Measurements from ENCODE around the gene TEC. TPM values are rescaled to one million over a fixed set of nuclear protein-coding genes. Genes with fewer than 3 reads are reported as not detected.
"Not testable (repeated sequence)": the region's sequence is repeated elsewhere in the genome, so short reads cannot be mapped to it uniquely, and the experiment has no call there.

TEC gene
- polyA plus RNA-seq, 1 donor, result 4.6 TPM

DNA sequence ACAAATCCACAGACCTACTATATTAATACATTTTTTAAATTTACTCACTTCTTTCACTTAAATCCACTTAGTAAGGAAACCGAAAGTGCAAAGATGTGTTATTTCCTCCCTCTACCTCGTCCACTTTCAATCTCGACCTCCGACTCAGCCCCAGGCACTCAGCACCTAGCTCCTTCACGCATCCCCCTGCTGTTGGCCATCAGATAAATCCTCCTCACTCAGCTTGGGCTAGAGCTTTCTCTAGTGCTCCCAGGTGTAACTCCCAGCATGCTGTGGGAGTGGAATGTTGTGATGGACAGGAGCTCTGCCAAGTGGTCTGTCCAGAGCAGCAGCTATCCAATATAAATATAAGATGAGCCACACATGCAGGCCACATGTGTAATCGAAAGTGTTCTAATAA is 26.7 kb upstream of the TEC start:
- no peak overlapping the region for H3K4me3 ChIP-seq (ENCODE audit: low read length)
- peaks cover 10% of the 10 kb centered on the region for H3K9me3 ChIP-seq (ENCODE audit: control insufficient read depth, low read depth, low read length)
- no peaks in the 10 kb centered on the region for H3K36me3 ChIP-seq (ENCODE audit: control insufficient read depth, insufficient read depth, low read length)

DNA sequence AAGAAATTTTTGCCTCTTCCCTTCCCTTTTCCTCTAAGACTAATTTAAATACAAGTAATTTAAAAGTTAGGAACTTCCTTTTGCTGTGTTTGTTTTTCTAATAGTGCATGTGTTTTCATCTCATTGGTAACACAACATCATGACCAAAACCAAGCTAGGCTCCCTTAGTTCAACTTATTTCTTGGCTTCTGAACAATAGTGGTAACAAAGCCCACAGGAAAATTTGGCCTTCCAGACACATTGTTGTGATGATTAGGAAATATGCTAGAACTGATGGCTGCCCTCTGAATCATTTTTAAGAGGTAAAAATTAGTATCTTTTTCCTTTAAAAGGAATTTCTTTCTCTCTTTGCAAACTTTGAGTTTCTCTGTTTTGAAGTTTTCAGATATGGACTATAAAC is 25.5 kb upstream of the TEC start:
- Histone ChIP-seq H3K27ac (ENCODE audit: low read length) (no peak overlapping the region), H3K36me3 (ENCODE audit: control insufficient read depth, insufficient read depth, low read length) (no peaks in the 10 kb centered on the region), H3K27me3 (ENCODE audit: control insufficient read depth, insufficient read depth, low read length) (no peaks in the 10 kb centered on the region), H3K4me3 (ENCODE audit: low read length) (no peak overlapping the region), H3K9me3 (ENCODE audit: control insufficient read depth, low read depth, low read length) (peaks cover 10% of the 10 kb centered on the region), H3K4me1 (ENCODE audit: control insufficient read depth, insufficient read depth, low read length) (no peaks in the 10 kb centered on the region)
- no peak for DNase-seq

More for the DNA sequence above, 26.7 kb upstream of the TEC start:
- H3K4me1 ChIP-seq (ENCODE audit: control insufficient read depth, insufficient read depth, low read length), result no peaks in the 10 kb centered on the region
- H3K27me3 ChIP-seq (ENCODE audit: control insufficient read depth, insufficient read depth, low read length), result no peaks in the 10 kb centered on the region
- no peak overlapping the region for H3K27ac ChIP-seq (ENCODE audit: low read length)
- DNase-seq, result no peak
- 100% methylated on average over 1 of the region's 6 CpGs for WGBS (ENCODE audit: insufficient coverage, low lambda C conversion rate)

DNA sequence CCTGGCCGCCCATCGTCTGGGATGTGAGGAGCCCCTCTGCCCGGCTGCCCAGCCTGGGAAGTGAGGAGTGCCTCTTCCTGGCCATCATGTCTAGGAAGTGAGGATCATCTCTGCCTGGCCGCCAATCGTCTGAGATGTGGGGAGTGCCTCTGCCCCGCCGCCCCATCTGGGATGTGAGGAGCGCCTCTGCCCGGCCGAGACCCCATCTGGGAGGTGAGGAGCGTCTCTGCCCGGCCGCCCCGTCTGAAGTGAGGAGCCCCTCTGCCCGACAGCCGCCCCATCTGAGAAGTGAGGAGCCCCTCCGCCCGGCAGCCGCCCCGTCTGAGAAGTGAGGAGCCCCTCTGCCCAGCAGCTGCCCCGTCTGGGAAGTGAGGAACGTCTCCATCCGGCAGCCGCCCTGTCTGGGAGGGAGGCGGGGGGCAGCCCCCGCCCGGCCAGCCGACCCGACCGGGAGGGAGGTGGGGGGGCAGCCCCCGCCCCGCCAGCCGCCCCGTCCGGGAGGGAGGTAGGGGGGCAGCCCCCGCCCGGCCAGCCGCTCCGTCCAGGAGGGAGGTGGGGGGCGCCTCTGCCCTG is 22.7 kb upstream of the TEC start:
- DNase-seq; H3K36me3 ChIP-seq (ENCODE audit: control insufficient read depth, insufficient read depth, low read length); H3K4me1 ChIP-seq (ENCODE audit: control insufficient read depth, insufficient read depth, low read length); H3K4me3 ChIP-seq (ENCODE audit: low read length); H3K27ac ChIP-seq (ENCODE audit: low read length); H3K27me3 ChIP-seq (ENCODE audit: control insufficient read depth, insufficient read depth, low read length): not testable (repeated sequence)
- no CpG with 5 or more reads among the region's 40 CpGs for WGBS (ENCODE audit: insufficient coverage, low lambda C conversion rate)
- peaks cover 10% of the 10 kb centered on the region for H3K9me3 ChIP-seq (ENCODE audit: control insufficient read depth, low read depth, low read length)

DNA sequence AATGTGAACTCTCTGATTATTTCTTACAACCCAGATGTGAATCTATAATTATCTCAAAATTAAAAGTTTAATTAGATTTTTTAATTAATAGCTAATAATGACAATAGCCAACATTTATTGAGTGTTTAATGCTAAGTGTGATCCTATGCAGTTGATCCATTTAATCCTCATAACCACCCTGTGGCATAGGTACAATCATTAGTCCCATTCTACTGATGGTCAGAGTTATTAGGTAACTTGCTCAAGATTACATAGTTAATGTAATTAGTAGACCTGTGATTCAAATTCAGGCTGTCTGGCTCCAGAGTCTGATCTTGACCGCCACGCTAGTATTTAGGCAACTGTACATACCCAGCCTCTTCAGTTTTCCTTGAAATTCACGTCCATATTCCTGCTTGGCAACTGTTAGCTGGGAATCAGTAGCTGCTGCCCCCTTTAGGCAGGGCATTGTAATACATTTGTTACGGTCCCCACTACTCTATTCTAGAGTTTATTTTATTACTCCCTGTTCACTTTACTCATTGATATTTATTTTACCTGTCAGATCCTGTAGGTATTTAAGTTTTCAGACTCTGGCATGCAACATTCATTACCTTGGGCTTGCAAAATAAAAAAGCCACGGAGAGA is 20.6 kb upstream of the TEC start:
- Histone ChIP-seq H3K9me3 (ENCODE audit: control insufficient read depth, low read depth, low read length) (peaks cover 10% of the 10 kb centered on the region), H3K27ac (ENCODE audit: low read length) (no peak overlapping the region), H3K27me3 (ENCODE audit: control insufficient read depth, insufficient read depth, low read length) (no peaks in the 10 kb centered on the region), H3K4me1 (ENCODE audit: control insufficient read depth, insufficient read depth, low read length) (no peaks in the 10 kb centered on the region), H3K36me3 (ENCODE audit: control insufficient read depth, insufficient read depth, low read length) (no peaks in the 10 kb centered on the region), H3K4me3 (ENCODE audit: low read length) (no peak overlapping the region)
- no peak for DNase-seq
- WGBS (ENCODE audit: insufficient coverage, low lambda C conversion rate), result no CpG with 5 or more reads among the region's 5 CpGs

DNA sequence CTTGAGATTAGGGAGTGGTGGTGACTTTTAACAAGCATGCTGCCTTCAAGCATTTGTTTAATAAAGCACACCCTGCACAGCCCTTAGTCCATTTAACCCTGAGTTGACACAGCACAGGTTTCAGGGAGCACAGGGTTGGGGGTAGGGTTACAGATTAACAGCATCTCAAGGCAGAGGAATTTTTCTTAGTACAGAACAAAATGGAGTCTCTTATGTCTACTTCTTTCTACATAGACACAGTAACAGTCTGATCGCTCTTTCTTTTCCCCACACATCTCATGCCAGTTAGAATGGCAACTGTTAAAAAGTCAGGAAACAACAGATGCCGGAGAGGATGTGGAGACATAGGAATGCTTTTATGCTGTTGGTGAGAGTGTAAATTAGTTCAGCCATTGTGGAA is 16.4 kb upstream of the TEC start:
- DNase-seq; H3K4me1 ChIP-seq (ENCODE audit: control insufficient read depth, insufficient read depth, low read length): not testable (repeated sequence)

DNA sequence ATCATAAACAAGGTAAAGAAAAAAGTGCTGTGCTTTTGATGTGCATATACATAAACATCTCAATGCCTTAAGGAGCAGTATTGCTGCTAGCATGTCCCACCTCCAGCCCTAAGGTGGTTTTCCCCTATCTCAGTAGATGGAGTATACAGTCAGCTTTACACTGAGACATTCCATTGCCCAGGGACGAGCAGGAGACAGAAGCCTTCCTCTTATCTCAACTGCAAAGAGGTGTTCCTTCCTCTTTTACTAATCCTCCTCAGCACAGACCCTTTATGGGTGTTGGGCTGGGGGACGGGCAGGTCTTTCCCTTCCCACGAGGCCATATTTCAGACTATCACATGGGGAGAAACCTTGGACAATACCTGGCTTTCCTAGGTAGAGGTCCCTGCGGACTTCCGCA is 16.0 kb upstream of the TEC start:
- H3K4me1 ChIP-seq (ENCODE audit: control insufficient read depth, insufficient read depth, low read length); H3K4me3 ChIP-seq (ENCODE audit: low read length); H3K36me3 ChIP-seq (ENCODE audit: control insufficient read depth, insufficient read depth, low read length); H3K9me3 ChIP-seq (ENCODE audit: control insufficient read depth, low read depth, low read length); H3K27ac ChIP-seq (ENCODE audit: low read length); H3K27me3 ChIP-seq (ENCODE audit: control insufficient read depth, insufficient read depth, low read length); DNase-seq: not testable (repeated sequence)
- WGBS (ENCODE audit: insufficient coverage, low lambda C conversion rate), result no CpG with 5 or more reads among the region's 5 CpGs

More for the DNA sequence above, 16.4 kb upstream of the TEC start:
- H3K36me3 ChIP-seq (ENCODE audit: control insufficient read depth, insufficient read depth, low read length); H3K4me3 ChIP-seq (ENCODE audit: low read length); H3K27me3 ChIP-seq (ENCODE audit: control insufficient read depth, insufficient read depth, low read length); H3K9me3 ChIP-seq (ENCODE audit: control insufficient read depth, low read depth, low read length); H3K27ac ChIP-seq (ENCODE audit: low read length): not testable (repeated sequence)
- WGBS (ENCODE audit: insufficient coverage, low lambda C conversion rate), result 86% methylated on average over 1 of the region's 2 CpGs

DNA sequence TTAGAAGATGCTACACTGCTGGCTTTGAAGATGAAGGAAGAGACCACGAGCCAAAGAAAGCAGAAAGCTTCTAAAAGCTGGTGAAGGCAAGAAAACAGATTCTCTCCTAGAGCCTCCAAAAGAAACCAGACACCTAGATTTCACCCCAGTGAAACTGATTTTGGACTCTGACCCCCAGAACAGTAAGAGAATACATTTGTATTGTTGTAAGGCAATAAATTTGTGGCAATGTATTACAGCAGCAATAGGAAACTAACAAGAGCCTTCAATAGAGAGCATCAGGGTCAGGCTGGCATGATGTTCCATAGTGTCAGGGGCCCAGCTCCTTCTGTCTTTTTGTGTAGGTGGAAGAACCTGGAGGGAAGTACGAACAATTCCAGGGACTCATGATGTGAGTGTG is 6.0 kb upstream of the TEC start:
- 57% methylated on average over 1 of the region's 2 CpGs for WGBS (ENCODE audit: insufficient coverage, low lambda C conversion rate)
- peak in 1 of 2 donors; percentile 53 for DNase-seq

DNA sequence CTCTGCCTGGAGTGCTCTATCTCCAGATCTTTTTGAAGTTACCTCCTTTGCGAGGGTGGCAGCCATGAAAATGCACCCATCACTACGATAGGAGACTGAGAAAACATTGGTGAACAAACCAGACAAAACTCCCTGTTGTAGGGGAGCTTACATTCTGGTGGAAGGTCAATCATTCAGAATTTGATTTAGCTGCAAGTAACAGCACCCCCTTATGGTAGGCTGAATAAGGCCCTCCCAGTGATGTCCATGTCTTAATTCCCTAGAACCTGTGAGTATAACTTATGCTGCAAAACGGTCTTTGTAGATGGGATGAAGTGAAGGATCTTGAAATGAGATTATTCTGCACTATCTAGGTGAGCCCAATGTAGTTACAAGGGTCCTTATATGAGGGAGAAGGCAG is 5.6 kb upstream of the TEC start:
- Histone ChIP-seq H3K27me3 (ENCODE audit: control insufficient read depth, insufficient read depth, low read length) (no peaks in the 10 kb centered on the region), H3K4me3 (ENCODE audit: low read length) (no peak overlapping the region), H3K9me3 (ENCODE audit: control insufficient read depth, low read depth, low read length) (no peaks in the 10 kb centered on the region), H3K36me3 (ENCODE audit: control insufficient read depth, insufficient read depth, low read length) (no peaks in the 10 kb centered on the region), H3K27ac (ENCODE audit: low read length) (no peak overlapping the region), H3K4me1 (ENCODE audit: control insufficient read depth, insufficient read depth, low read length) (peaks cover 8% of the 10 kb centered on the region)
- WGBS (ENCODE audit: insufficient coverage, low lambda C conversion rate), result no CpG with 5 or more reads among the region's 3 CpGs
- peak in 1 of 2 donors; percentile 32 for DNase-seq

More for the DNA sequence above, 6.0 kb upstream of the TEC start:
- no peak overlapping the region for H3K27ac ChIP-seq (ENCODE audit: low read length)
- H3K9me3 ChIP-seq (ENCODE audit: control insufficient read depth, low read depth, low read length), result no peaks in the 10 kb centered on the region
- no peaks in the 10 kb centered on the region for H3K27me3 ChIP-seq (ENCODE audit: control insufficient read depth, insufficient read depth, low read length)
- no peaks in the 10 kb centered on the region for H3K36me3 ChIP-seq (ENCODE audit: control insufficient read depth, insufficient read depth, low read length)
- peaks cover 5% of the 10 kb centered on the region for H3K4me1 ChIP-seq (ENCODE audit: control insufficient read depth, insufficient read depth, low read length)
- no peak overlapping the region for H3K4me3 ChIP-seq (ENCODE audit: low read length)

DNA sequence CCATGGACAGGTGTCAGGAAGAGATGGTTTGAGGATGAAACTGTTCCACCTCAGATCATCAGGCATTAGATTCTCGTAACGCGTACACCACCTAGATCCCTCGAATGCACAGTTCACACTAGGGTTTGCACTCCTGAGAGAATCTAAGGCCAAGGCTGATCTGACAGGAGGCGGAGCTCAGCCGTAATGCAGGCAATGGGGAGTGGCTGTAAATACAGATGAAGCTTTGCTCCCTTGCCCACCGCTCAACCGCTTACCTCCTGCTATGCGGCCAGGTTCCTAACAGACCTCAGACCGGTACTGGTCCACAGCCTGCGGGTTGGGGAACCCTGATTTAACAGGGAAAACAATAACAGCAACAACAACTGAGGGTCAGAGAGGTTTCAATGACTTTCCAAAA is 2.0 kb upstream of the TEC start:
- peaks cover 8% of the 10 kb centered on the region for H3K4me1 ChIP-seq (ENCODE audit: control insufficient read depth, insufficient read depth, low read length)
- no peak overlapping the region for H3K27ac ChIP-seq (ENCODE audit: low read length)
- no peak for DNase-seq
- WGBS (ENCODE audit: insufficient coverage, low lambda C conversion rate), result no CpG with 5 or more reads among the region's 11 CpGs
- no peaks in the 10 kb centered on the region for H3K9me3 ChIP-seq (ENCODE audit: control insufficient read depth, low read depth, low read length)
- H3K4me3 ChIP-seq (ENCODE audit: low read length), result no peak overlapping the region
- H3K27me3 ChIP-seq (ENCODE audit: control insufficient read depth, insufficient read depth, low read length), result no peaks in the 10 kb centered on the region
- H3K36me3 ChIP-seq (ENCODE audit: control insufficient read depth, insufficient read depth, low read length), result no peaks in the 10 kb centered on the region

DNA sequence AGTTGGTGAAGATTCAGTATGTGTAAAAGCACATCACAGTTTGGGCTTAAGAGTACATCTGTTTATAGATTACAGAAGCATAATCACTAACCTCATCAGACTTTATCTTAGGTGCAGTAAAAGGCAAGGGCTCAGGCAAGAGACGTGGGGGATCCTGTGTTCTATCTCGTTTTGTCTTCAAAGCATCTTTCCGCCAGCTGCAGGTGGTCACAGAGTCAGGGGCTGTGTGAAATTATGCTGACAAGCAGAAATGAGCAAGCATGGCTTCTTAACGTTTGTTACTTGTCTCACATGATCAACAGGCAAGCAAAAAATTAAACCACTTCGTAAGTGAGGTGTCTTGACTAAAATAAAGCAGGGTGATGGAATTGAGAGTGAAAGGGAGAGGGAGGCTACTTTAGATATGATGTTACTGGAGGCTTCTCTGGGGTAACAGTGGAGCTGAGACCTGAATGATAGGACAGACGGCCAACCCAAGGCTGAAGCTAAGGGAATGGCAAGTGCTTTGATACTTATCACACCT is 1.4 kb upstream of the TEC start:
- Histone ChIP-seq H3K4me3 (ENCODE audit: low read length) (no peak overlapping the region), H3K4me1 (ENCODE audit: control insufficient read depth, insufficient read depth, low read length) (peaks cover 8% of the 10 kb centered on the region), H3K9me3 (ENCODE audit: control insufficient read depth, low read depth, low read length) (no peaks in the 10 kb centered on the region), H3K27ac (ENCODE audit: low read length) (no peak overlapping the region), H3K36me3 (ENCODE audit: control insufficient read depth, insufficient read depth, low read length) (no peaks in the 10 kb centered on the region), H3K27me3 (ENCODE audit: control insufficient read depth, insufficient read depth, low read length) (no peaks in the 10 kb centered on the region)
- WGBS (ENCODE audit: insufficient coverage, low lambda C conversion rate), result 71% methylated on average over 1 of the region's 6 CpGs
- DNase-seq, result no peak

DNA sequence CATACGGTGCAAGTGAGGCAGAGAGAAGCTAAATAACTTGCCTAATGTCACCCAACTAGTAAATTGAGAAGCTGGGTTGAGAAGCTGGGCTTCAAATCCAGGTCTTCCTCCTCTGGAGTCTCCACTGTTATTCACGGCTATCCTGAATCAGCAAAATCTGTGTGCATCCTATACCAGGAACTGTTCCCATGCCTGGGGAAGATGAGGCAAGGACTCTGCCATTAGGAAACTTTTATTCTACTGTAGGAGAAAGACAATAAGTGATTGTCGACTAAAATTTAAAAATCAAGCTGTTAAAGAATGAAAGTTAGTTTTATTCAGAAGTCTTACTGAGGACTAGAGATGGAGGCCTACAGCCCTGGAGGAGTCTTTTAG is 872 bp upstream of the TEC start:
- WGBS (ENCODE audit: insufficient coverage, low lambda C conversion rate), result no CpG with 5 or more reads among the region's 3 CpGs
- peak overlapping the region; percentile 77 for H3K4me3 ChIP-seq (ENCODE audit: low read length)
- H3K4me1 ChIP-seq (ENCODE audit: control insufficient read depth, insufficient read depth, low read length), result peaks cover 6% of the 10 kb centered on the region

More for the DNA sequence above, 872 bp upstream of the TEC start:
- Histone ChIP-seq H3K9me3 (ENCODE audit: control insufficient read depth, low read depth, low read length) (no peaks in the 10 kb centered on the region), H3K27me3 (ENCODE audit: control insufficient read depth, insufficient read depth, low read length) (no peaks in the 10 kb centered on the region), H3K27ac (ENCODE audit: low read length) (no peak overlapping the region), H3K36me3 (ENCODE audit: control insufficient read depth, insufficient read depth, low read length) (no peaks in the 10 kb centered on the region)
- no peak for DNase-seq

Measured in large intestine (tissue), 3 donors.